HEK293 (cell line): Measurements from ENCODE around the gene IGLL1.
A peak's percentile ranks its signal among the peaks of the same experiment; 100 is the strongest.

Experiments used
- CTCF ChIA-PET: fragments of 350-600 bp; formaldehyde crosslinking; extraction: SDS; loops from one replicate; lab custom pipeline; 2021; ENCODE audit warnings: antibody characterized with exemption; lab: Yijun Ruan, JAX
- POLR2A ChIA-PET: fragments of 300-600 bp; formaldehyde crosslinking; extraction: SDS; loops from one replicate; lab custom pipeline; 2020; ENCODE audit warnings: antibody characterized with exemption, inconsistent platforms; lab: Yijun Ruan, JAX
- H3K27ac ChIP-seq: fragments of 200-500 bp; sonication (Bioruptor generic); 2 replicates; pipeline ENCODE4 v1.5.1; 2014; ENCODE audit warnings: low read depth, low read length, control low read depth, inconsistent platforms; ENCODE audit errors: extremely low read depth
- H3K36me3 ChIP-seq, 2 experiments: fragments of 200-500 bp in 1 of 2; sonication (Bioruptor generic) in 1 of 2; 1 replicate in 1 of 2; 2 replicates in 1 of 2; pipeline ENCODE4 v1.5.1; 2014 to 2017; ENCODE audit warnings: inconsistent platforms in 2 of 2, low read length in 2 of 2; ENCODE audit not compliant: control insufficient read depth in 2 of 2, insufficient read depth in 1 of 2
- H3K4me1 ChIP-seq: fragments of 200-500 bp; sonication (Bioruptor generic); 2 replicates; pipeline ENCODE4 v1.5.1; 2014; ENCODE audit warnings: mild to moderate bottlenecking, low read length, inconsistent platforms; ENCODE audit not compliant: control insufficient read depth, insufficient read depth
- H3K4me3 ChIP-seq: 2 replicates; pipeline ENCODE4 v1.5.1; 2011; ENCODE audit warnings: low read depth, mild to moderate bottlenecking, control low read depth, low read length, moderate library complexity
- H3K9me3 ChIP-seq: fragments of 200-500 bp; sonication (Bioruptor generic); 2 replicates; pipeline ENCODE4 v1.5.1; 2014; ENCODE audit warnings: low read depth, low read length, inconsistent platforms; ENCODE audit not compliant: control insufficient read depth, insufficient read depth
- GLI2 ChIP-seq: fragments of 450-650 bp; formaldehyde crosslinking; IDR thresholded peaks from 2 replicates; pipeline ENCODE4; 2017; ENCODE audit warnings: missing biosample characterization, missing genetic modification characterization, low read depth, borderline replicate concordance
- OSR2 ChIP-seq: fragments of 450-650 bp; formaldehyde crosslinking; IDR thresholded peaks from 2 replicates; pipeline ENCODE4 v1.5.1; 2016; ENCODE audit warnings: missing biosample characterization, missing genetic modification characterization
- SP7 ChIP-seq: fragments of 450-650 bp; formaldehyde crosslinking; IDR thresholded peaks from 2 replicates; pipeline ENCODE4 v1.5.1; 2016; ENCODE audit warnings: missing biosample characterization, missing genetic modification characterization
- ZNF112 ChIP-seq: fragments of 450-650 bp; formaldehyde crosslinking; IDR thresholded peaks from 2 replicates; pipeline ENCODE4 v1.5.0; 2017; ENCODE audit warnings: missing biosample characterization, missing genetic modification characterization
- ZNF341 ChIP-seq: fragments of 450-650 bp; formaldehyde crosslinking; IDR thresholded peaks from 2 replicates; pipeline ENCODE4; 2016; ENCODE audit warnings: low read depth, missing biosample characterization, missing genetic modification characterization
- ZNF366 ChIP-seq: fragments of 450-650 bp; formaldehyde crosslinking; conservative IDR thresholded peaks from 2 replicates; pipeline ENCODE4 v1.5.1; 2016; ENCODE audit warnings: missing biosample characterization, missing genetic modification characterization
- ZNF664 ChIP-seq: fragments of 450-650 bp; formaldehyde crosslinking; IDR thresholded peaks from 2 replicates; pipeline ENCODE4 v1.5.1; 2016; ENCODE audit warnings: missing biosample characterization, missing genetic modification characterization
- ZNF670 ChIP-seq: fragments of 450-650 bp; formaldehyde crosslinking; IDR thresholded peaks from 2 replicates; pipeline ENCODE4 v1.5.1; 2016; ENCODE audit warnings: missing biosample characterization, missing genetic modification characterization, low read depth
- ZXDB ChIP-seq: fragments of 450-650 bp; formaldehyde crosslinking; IDR thresholded peaks from 2 replicates; pipeline ENCODE4 v1.5.1; 2016; ENCODE audit warnings: missing biosample characterization, missing genetic modification characterization
- TF ChIP-seq, protein P1 (sequence below): fragments of 450-650 bp; formaldehyde crosslinking; IDR thresholded peaks from 2 replicates; pipeline ENCODE4 v1.5.1; 2016; ENCODE audit warnings: missing biosample characterization, missing genetic modification characterization, borderline replicate concordance
- TF ChIP-seq, protein P2 (sequence below): fragments of 450-650 bp; formaldehyde crosslinking; IDR thresholded peaks from 2 replicates; pipeline ENCODE4 v1.5.1; 2016; ENCODE audit warnings: missing biosample characterization, missing genetic modification characterization
- TF ChIP-seq, protein P3 (sequence below): fragments of 450-650 bp; formaldehyde crosslinking; IDR thresholded peaks from 2 replicates; pipeline ENCODE4 v1.5.1; 2017; ENCODE audit warnings: missing biosample characterization, missing genetic modification characterization
- TF ChIP-seq, protein P4 (sequence below): fragments of 450-650 bp; formaldehyde crosslinking; IDR thresholded peaks from 2 replicates; pipeline ENCODE4 v1.5.1; 2016; ENCODE audit warnings: missing biosample characterization, missing genetic modification characterization
- TF ChIP-seq, protein P5 (sequence below): fragments of 450-650 bp; formaldehyde crosslinking; IDR thresholded peaks from 2 replicates; pipeline ENCODE4 v1.5.1; 2016; ENCODE audit warnings: missing biosample characterization, missing genetic modification characterization
- TF ChIP-seq, protein P6 (sequence below): fragments of 450-650 bp; IDR thresholded peaks from 2 replicates; pipeline ENCODE4 v1.5.1; 2018; ENCODE audit warnings: missing biosample characterization, missing genetic modification characterization

Gene IGLL1

DNA sequence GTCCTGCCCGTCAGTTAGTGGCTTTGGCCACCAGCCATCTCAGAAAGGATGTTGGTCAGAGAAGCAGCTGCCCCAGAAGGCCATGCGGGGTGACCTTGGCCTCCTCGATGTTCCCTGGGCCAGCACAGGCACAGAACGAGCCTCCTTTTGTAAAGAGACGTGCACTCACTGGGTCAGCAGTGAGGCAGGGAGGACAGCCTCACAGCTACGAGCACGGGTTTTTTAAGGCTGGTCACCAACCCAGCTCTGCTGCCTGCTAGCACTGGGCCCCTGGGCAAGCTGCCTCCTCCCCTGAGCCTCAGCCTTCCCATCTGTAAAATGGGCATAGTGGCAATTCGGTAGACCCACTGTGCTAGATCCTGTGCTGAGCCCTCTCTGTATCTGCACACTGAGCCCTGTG, 10.8 kb downstream of the IGLL1 start (continued):
- TF ChIP-seq, protein P1, sequence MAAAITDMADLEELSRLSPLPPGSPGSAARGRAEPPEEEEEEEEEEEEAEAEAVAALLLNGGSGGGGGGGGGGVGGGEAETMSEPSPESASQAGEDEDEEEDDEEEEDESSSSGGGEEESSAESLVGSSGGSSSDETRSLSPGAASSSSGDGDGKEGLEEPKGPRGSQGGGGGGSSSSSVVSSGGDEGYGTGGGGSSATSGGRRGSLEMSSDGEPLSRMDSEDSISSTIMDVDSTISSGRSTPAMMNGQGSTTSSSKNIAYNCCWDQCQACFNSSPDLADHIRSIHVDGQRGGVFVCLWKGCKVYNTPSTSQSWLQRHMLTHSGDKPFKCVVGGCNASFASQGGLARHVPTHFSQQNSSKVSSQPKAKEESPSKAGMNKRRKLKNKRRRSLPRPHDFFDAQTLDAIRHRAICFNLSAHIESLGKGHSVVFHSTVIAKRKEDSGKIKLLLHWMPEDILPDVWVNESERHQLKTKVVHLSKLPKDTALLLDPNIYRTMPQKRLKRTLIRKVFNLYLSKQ (tag by site-specific recombination), result no peak
- no peak for TF ChIP-seq ZNF366 (tag by site-specific recombination)
- TF ChIP-seq ZNF112, result no peak
- TF ChIP-seq, all 188 proteins: peak for 0

DNA sequence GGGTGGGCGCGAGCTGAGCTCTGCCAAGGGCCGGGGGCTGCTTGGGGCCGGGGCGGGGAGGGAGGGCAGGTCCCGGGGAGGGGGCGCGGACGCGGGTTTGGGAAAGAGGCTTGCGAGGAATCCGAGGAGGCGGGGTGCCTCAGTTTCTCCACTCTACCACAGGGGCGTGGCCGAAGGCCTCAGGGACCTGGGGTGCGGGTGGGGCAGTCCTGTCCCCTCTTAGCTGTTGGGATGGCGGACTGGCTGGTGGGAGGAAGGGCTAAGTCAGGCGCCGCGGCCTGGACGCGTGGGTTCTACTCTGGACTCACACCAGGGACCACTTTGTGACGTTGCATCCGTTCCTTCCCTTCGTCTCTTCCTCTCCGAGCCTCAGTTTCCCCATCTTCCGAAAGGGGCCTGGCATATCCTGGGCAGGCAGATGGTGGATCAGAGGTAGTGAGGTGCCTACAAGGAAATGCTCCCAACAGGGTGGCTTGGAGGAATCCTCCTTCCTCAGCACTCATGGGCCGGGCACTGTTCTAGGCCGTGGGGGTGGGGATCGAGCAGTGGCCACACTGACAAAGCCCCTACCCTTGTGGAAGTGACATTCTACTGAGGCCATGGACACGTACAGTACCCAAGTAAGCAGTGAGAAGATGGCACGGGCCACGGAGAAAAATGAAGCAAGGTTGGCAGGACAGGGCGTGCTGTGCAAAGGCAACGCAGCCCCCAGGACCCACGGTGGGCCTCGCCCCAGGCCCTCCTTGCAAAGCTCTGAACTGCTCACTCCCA, 13.2 kb downstream of the IGLL1 start:
- no peaks in the 10 kb centered on the region for H3K9me3 ChIP-seq
- no peaks in the 10 kb centered on the region for H3K36me3 ChIP-seq
- no peaks in the 10 kb centered on the region; the same call in 1 of the 2 replicates for H3K4me1 ChIP-seq
- no peak overlapping the region for H3K27ac ChIP-seq
- H3K4me3 ChIP-seq, result peak overlapping the region; percentile 45
- ChIA-PET POLR2A (no interaction called here), CTCF (no interaction called here)
- no peak for TF ChIP-seq SP7 (tag by site-specific recombination)
- no peak for TF ChIP-seq ZNF664 (tag by site-specific recombination)
- TF ChIP-seq ZXDB (tag by site-specific recombination), result no peak
- TF ChIP-seq, protein P2, sequence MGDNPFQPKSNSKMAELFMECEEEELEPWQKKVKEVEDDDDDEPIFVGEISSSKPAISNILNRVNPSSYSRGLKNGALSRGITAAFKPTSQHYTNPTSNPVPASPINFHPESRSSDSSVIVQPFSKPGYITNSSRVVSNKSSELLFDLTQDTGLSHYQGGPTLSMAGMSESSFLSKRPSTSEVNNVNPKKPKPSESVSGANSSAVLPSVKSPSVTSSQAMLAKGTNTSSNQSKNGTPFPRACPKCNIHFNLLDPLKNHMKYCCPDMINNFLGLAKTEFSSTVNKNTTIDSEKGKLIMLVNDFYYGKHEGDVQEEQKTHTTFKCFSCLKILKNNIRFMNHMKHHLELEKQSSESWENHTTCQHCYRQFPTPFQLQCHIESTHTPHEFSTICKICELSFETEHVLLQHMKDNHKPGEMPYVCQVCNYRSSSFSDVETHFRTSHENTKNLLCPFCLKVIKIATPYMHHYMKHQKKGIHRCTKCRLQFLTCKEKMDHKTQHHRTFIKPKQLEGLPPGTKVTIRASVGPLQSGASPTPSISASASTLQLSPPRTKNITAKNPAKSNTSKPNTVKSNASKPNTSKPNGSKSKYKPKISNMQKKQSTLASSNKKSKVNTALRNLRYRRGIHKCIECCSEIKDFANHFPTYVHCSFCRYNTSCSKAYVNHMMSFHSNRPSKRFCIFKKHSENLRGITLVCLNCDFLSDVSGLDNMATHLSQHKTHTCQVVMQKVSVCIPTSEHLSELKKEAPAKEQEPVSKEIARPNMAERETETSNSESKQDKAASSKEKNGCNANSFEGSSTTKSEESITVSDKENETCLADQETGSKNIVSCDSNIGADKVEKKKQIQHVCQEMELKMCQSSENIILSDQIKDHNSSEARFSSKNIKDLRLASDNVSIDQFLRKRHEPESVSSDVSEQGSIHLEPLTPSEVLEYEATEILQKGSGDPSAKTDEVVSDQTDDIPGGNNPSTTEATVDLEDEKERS, result no peak
- TF ChIP-seq, protein P3, sequence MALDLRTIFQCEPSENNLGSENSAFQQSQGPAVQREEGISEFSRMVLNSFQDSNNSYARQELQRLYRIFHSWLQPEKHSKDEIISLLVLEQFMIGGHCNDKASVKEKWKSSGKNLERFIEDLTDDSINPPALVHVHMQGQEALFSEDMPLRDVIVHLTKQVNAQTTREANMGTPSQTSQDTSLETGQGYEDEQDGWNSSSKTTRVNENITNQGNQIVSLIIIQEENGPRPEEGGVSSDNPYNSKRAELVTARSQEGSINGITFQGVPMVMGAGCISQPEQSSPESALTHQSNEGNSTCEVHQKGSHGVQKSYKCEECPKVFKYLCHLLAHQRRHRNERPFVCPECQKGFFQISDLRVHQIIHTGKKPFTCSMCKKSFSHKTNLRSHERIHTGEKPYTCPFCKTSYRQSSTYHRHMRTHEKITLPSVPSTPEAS (tag by site-specific recombination), result no peak
- TF ChIP-seq, protein P4, sequence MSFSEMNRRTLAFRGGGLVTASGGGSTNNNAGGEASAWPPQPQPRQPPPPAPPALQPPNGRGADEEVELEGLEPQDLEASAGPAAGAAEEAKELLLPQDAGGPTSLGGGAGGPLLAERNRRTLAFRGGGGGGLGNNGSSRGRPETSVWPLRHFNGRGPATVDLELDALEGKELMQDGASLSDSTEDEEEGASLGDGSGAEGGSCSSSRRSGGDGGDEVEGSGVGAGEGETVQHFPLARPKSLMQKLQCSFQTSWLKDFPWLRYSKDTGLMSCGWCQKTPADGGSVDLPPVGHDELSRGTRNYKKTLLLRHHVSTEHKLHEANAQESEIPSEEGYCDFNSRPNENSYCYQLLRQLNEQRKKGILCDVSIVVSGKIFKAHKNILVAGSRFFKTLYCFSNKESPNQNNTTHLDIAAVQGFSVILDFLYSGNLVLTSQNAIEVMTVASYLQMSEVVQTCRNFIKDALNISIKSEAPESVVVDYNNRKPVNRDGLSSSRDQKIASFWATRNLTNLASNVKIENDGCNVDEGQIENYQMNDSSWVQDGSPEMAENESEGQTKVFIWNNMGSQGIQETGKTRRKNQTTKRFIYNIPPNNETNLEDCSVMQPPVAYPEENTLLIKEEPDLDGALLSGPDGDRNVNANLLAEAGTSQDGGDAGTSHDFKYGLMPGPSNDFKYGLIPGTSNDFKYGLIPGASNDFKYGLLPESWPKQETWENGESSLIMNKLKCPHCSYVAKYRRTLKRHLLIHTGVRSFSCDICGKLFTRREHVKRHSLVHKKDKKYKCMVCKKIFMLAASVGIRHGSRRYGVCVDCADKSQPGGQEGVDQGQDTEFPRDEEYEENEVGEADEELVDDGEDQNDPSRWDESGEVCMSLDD (tag by site-specific recombination), result no peak
- TF ChIP-seq, protein P5, sequence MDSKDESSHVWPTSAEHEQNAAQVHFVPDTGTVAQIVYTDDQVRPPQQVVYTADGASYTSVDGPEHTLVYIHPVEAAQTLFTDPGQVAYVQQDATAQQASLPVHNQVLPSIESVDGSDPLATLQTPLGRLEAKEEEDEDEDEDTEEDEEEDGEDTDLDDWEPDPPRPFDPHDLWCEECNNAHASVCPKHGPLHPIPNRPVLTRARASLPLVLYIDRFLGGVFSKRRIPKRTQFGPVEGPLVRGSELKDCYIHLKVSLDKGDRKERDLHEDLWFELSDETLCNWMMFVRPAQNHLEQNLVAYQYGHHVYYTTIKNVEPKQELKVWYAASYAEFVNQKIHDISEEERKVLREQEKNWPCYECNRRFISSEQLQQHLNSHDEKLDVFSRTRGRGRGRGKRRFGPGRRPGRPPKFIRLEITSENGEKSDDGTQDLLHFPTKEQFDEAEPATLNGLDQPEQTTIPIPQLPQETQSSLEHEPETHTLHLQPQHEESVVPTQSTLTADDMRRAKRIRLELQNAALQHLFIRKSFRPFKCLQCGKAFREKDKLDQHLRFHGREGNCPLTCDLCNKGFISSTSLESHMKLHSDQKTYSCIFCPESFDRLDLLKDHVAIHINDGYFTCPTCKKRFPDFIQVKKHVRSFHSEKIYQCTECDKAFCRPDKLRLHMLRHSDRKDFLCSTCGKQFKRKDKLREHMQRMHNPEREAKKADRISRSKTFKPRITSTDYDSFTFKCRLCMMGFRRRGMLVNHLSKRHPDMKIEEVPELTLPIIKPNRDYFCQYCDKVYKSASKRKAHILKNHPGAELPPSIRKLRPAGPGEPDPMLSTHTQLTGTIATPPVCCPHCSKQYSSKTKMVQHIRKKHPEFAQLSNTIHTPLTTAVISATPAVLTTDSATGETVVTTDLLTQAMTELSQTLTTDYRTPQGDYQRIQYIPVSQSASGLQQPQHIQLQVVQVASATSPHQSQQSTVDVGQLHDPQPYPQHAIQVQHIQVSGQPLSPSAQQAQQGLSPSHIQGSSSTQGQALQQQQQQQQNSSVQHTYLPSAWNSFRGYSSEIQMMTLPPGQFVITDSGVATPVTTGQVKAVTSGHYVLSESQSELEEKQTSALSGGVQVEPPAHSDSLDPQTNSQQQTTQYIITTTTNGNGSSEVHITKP, result no peak
- no peak for TF ChIP-seq ZNF670
- TF ChIP-seq OSR2 (tag by site-specific recombination), result no peak
- no peak for TF ChIP-seq ZNF341 (tag by site-specific recombination)
- TF ChIP-seq, protein P6, sequence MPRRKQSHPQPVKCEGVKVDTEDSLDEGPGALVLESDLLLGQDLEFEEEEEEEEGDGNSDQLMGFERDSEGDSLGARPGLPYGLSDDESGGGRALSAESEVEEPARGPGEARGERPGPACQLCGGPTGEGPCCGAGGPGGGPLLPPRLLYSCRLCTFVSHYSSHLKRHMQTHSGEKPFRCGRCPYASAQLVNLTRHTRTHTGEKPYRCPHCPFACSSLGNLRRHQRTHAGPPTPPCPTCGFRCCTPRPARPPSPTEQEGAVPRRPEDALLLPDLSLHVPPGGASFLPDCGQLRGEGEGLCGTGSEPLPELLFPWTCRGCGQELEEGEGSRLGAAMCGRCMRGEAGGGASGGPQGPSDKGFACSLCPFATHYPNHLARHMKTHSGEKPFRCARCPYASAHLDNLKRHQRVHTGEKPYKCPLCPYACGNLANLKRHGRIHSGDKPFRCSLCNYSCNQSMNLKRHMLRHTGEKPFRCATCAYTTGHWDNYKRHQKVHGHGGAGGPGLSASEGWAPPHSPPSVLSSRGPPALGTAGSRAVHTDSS (tag by site-specific recombination), result no peak
- no peak for TF ChIP-seq GLI2 (tag by site-specific recombination)
- TF ChIP-seq, all 188 proteins: peak for 0
